ENCODE data around the gene MCMBP.

DNA sequence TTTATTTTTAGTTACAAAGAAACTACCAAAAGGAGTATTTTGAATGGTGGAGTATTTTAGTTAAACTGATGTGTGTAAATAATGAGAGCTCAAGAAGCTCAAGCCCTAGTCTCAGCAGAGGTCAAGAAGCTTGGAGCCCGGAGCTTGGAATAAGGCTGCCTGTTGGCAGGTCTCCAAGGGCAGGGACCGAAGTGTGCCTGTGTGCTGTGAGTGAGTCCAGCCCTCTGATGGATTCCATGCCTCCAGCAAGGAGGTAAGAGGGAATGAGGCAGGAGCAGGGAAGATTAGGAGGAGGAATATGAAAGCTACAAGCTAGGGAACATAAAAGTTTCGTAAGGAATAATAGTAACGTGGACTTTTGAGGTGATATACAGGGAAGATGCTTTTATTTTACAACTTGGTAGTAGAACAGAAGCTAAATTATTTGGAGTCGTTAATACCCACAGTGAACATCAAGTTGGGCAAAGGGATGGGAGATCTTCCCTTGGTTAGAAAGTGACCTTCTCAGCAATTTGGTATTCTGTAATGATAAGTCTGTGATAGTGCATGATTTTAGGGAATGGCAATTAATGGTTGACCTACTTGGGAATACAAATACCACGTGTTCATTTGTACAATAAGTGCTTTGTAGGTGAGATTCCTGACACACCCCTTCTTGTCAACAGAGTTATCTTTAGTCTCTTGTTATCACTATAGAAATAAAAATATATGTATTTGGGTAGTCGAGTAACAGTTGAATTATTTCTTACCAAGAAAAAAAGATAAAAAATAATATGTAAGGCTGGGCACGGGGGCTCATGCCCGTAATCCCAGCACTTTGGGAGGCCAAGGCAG is 24.5 kb upstream of the MCMBP start:
- TF ChIP-seq, protein P1, sequence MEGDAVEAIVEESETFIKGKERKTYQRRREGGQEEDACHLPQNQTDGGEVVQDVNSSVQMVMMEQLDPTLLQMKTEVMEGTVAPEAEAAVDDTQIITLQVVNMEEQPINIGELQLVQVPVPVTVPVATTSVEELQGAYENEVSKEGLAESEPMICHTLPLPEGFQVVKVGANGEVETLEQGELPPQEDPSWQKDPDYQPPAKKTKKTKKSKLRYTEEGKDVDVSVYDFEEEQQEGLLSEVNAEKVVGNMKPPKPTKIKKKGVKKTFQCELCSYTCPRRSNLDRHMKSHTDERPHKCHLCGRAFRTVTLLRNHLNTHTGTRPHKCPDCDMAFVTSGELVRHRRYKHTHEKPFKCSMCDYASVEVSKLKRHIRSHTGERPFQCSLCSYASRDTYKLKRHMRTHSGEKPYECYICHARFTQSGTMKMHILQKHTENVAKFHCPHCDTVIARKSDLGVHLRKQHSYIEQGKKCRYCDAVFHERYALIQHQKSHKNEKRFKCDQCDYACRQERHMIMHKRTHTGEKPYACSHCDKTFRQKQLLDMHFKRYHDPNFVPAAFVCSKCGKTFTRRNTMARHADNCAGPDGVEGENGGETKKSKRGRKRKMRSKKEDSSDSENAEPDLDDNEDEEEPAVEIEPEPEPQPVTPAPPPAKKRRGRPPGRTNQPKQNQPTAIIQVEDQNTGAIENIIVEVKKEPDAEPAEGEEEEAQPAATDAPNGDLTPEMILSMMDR (conservative IDR thresholded peaks at IDR 0.05 in 1 of 2, IDR thresholded peaks at IDR 0.05 in 1 of 2; ENCODE audit: low read depth in 1 of 2, low read length in 2 of 2), result no peak
- no peak for TF ChIP-seq EZH2 (IDR thresholded peaks at IDR 0.05; ENCODE audit: low read length, missing control alignments)

Measured in fibroblast of lung (primary cell).